ENCODE measurements around the gene CD34. TPM values are rescaled to one million over a fixed set of nuclear protein-coding genes. Genes with fewer than 3 reads are reported as not detected.
"Not testable (repeated sequence)": the region's sequence is repeated elsewhere in the genome, so short reads cannot be mapped to it uniquely, and the experiment has no call there.

CD34 gene
- total RNA-seq, 1 donor from 2014 or later: 1.2 TPM

- Mint-ChIP-seq H3K4me1 (peaks cover 3% of the 10 kb centered on the region), H3K9me3 (no peaks in the 10 kb centered on the region), H3K36me3 (no peaks in the 10 kb centered on the region), H3K27ac (no peak overlapping the region), H3K4me3 (no peak overlapping the region), H3K27me3 (ENCODE audit: low read depth) (peaks cover 18% of the 10 kb centered on the region)
- DNase-seq (ENCODE audit: low spot score in 2 of 2, unreplicated experiment in 2 of 2): no peak
- TF ChIP-seq, protein P1, sequence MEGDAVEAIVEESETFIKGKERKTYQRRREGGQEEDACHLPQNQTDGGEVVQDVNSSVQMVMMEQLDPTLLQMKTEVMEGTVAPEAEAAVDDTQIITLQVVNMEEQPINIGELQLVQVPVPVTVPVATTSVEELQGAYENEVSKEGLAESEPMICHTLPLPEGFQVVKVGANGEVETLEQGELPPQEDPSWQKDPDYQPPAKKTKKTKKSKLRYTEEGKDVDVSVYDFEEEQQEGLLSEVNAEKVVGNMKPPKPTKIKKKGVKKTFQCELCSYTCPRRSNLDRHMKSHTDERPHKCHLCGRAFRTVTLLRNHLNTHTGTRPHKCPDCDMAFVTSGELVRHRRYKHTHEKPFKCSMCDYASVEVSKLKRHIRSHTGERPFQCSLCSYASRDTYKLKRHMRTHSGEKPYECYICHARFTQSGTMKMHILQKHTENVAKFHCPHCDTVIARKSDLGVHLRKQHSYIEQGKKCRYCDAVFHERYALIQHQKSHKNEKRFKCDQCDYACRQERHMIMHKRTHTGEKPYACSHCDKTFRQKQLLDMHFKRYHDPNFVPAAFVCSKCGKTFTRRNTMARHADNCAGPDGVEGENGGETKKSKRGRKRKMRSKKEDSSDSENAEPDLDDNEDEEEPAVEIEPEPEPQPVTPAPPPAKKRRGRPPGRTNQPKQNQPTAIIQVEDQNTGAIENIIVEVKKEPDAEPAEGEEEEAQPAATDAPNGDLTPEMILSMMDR (IDR thresholded peaks at IDR 0.05; ENCODE audit: unreplicated experiment): no peak
Measured at GRCh38 chr1:207949571-207950195, 38.8 kb upstream of the CD34 start.

DNA sequence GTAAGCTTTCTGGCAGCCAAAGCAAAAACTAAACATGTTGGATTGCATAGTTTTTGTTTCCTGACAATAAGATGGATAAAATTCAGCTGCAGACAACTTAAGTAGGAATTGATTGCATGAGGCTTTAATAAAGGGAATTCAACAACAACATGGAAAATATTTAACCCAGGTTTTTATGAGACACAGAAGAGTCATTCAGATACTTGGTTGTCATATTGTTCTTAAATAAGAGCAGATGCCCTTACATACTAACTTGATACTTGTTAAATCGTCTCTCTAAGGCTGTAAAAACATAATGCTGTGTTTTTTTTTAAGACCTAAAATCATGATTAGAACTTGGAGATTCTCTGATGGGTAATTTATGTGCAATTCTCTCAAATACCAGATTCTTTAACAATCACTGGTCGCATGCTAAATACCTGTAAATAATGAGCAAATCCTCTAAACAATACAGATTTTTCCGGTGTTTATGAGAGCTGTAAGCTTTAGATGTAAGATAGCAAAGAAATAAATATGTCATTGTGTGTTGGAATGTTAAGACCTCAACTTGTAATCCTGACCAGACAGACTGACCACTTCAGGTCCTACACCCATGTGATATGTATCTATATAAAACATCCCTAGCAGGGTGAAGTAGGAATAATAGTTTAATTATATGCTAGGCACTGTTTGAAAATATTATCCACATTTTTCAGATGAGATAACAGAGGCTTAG, 37.8 kb upstream of the CD34 start:
- Mint-ChIP-seq H3K4me1 (peaks cover 3% of the 10 kb centered on the region), H3K27ac (no peak overlapping the region), H3K4me3 (no peak overlapping the region), H3K27me3 (ENCODE audit: low read depth) (peaks cover 11% of the 10 kb centered on the region), H3K36me3 (no peaks in the 10 kb centered on the region), H3K9me3 (no peaks in the 10 kb centered on the region)
- TF ChIP-seq, protein P1 (IDR thresholded peaks at IDR 0.05; ENCODE audit: unreplicated experiment): no peak
- DNase-seq (ENCODE audit: low spot score in 2 of 2, unreplicated experiment in 2 of 2): no peak

- Mint-ChIP-seq H3K9me3 (no peaks in the 10 kb centered on the region), H3K4me3 (no peak overlapping the region), H3K27ac (no peak overlapping the region), H3K4me1 (peaks cover 3% of the 10 kb centered on the region), H3K36me3 (no peaks in the 10 kb centered on the region), H3K27me3 (ENCODE audit: low read depth) (peaks cover 6% of the 10 kb centered on the region)
- TF ChIP-seq, protein P1 (IDR thresholded peaks at IDR 0.05; ENCODE audit: unreplicated experiment): no peak
- no peak for DNase-seq (ENCODE audit: low spot score in 2 of 2, unreplicated experiment in 2 of 2)
Measured at GRCh38 chr1:207946756-207947155, 35.8 kb upstream of the CD34 start.

DNA sequence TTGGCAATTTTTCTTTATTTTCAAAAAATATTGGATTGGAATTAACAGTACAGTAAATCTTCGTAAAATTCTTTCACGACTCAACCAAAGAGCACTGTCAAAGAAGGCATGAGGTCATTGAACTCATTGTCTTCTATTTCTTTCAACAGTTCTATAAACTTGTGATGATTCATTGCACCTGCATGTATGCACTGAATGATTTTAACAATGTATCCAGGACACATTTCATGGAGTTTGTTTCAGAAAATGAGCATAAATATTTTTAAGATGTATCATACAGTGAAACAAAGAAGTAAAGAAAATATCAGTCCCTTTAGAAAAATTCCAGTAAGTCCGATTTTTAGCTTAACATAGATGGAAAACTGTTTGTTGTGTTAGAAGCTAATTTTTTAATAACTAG, 33.6 kb upstream of the CD34 start:
- Mint-ChIP-seq H3K9me3 (no peaks in the 10 kb centered on the region), H3K36me3 (no peaks in the 10 kb centered on the region), H3K4me1 (peaks cover 3% of the 10 kb centered on the region), H3K27me3 (ENCODE audit: low read depth) (peaks cover 19% of the 10 kb centered on the region), H3K27ac (no peak overlapping the region), H3K4me3 (no peak overlapping the region)
- TF ChIP-seq, protein P1 (IDR thresholded peaks at IDR 0.05; ENCODE audit: unreplicated experiment): no peak
- DNase-seq (ENCODE audit: low spot score in 2 of 2, unreplicated experiment in 2 of 2): no peak

DNA sequence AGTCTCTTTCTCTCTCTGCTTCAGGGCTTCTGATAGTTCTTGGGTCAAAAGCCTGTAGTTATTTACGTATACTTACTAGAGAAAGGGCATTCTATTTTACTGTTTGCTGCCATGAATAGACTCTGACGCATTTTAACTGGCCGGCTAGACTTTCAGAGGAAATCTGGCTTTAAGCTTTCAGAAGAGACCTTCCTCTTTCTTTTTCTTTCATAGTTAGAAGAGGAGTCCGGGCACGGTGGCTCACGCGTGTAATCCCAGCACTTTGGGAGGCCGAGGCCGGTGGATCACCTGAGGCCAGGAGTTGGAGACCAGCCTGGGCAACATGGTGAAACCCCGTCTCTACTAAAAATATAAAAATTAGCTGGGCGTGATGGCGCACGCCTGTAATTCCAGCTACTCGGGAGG, 31.4 kb upstream of the CD34 start:
- H3K4me1 Mint-ChIP-seq; H3K4me3 Mint-ChIP-seq; DNase-seq (ENCODE audit: low spot score in 2 of 2, unreplicated experiment in 2 of 2); H3K36me3 Mint-ChIP-seq; H3K9me3 Mint-ChIP-seq; H3K27ac Mint-ChIP-seq: not testable (repeated sequence)
- H3K27me3 Mint-ChIP-seq (ENCODE audit: low read depth): peaks cover 35% of the 10 kb centered on the region

GRCh38 chr1:207941665-207942064, 30.7 kb upstream of the CD34 start:
- Mint-ChIP-seq H3K27ac (no peak overlapping the region), H3K27me3 (ENCODE audit: low read depth) (peaks cover 38% of the 10 kb centered on the region), H3K36me3 (no peaks in the 10 kb centered on the region), H3K4me1 (no peaks in the 10 kb centered on the region), H3K4me3 (no peak overlapping the region), H3K9me3 (no peaks in the 10 kb centered on the region)
- TF ChIP-seq, protein P1 (IDR thresholded peaks at IDR 0.05; ENCODE audit: unreplicated experiment): no peak
- DNase-seq (ENCODE audit: low spot score in 2 of 2, unreplicated experiment in 2 of 2): no peak

Measured in mesothelial cell of epicardium (in vitro differentiated cells).